ENCODE measurements around the gene KBTBD7. TPM values are rescaled to one million over a fixed set of nuclear protein-coding genes. Genes with fewer than 3 reads are reported as not detected.

The KBTBD7 gene
- total RNA-seq = 56.6 TPM

- DNase-seq = peak; percentile 96
Measured at GRCh38 chr13:41193919-41194824, at the start of gene KBTBD7. Gene KBTBD7, minus strand, starts transcription at chr13:41194569. Its CDS starts 312 bp downstream, at chr13:41194257.

GRCh38 chr13:41241626-41242025 is 47.3 kb upstream of the KBTBD7 start:
- DNase-seq = no peak

- DNase-seq = no peak
Measured at GRCh38 chr13:41236369-41236768, 42.0 kb upstream of the KBTBD7 start.

- no peak for DNase-seq
Measured at GRCh38 chr13:41232578-41233480, 38.5 kb upstream of the KBTBD7 start.

- DNase-seq = no peak
Measured at GRCh38 chr13:41231786-41232185, 37.4 kb upstream of the KBTBD7 start.

- no peak for DNase-seq
Measured at GRCh38 chr13:41231025-41231677, 36.8 kb upstream of the KBTBD7 start.

GRCh38 chr13:41229356-41229755 is 35.0 kb upstream of the KBTBD7 start:
- DNase-seq = no peak

GRCh38 chr13:41224113-41225110 is 30.0 kb upstream of the KBTBD7 start:
- no peak for DNase-seq

GRCh38 chr13:41222259-41222852 is 28.0 kb upstream of the KBTBD7 start:
- peak; percentile 4 for DNase-seq

GRCh38 chr13:41220401-41220800 is 26.0 kb upstream of the KBTBD7 start:
- no peak for DNase-seq

GRCh38 chr13:41216160-41216559 is 21.8 kb upstream of the KBTBD7 start:
- DNase-seq = no peak

GRCh38 chr13:41213919-41214318 is 19.6 kb upstream of the KBTBD7 start:
- no peak for DNase-seq

GRCh38 chr13:41213316-41213715 is 18.9 kb upstream of the KBTBD7 start:
- no peak for DNase-seq

GRCh38 chr13:41212881-41213280 is 18.5 kb upstream of the KBTBD7 start:
- DNase-seq = no peak

GRCh38 chr13:41211062-41211461 is 16.7 kb upstream of the KBTBD7 start:
- DNase-seq = no peak

- no peak for DNase-seq
Measured at GRCh38 chr13:41206467-41206866, 12.1 kb upstream of the KBTBD7 start.

GRCh38 chr13:41203810-41204209 is 9.4 kb upstream of the KBTBD7 start:
- DNase-seq = no peak

GRCh38 chr13:41200126-41200525 is 5.8 kb upstream of the KBTBD7 start:
- DNase-seq = no peak

- DNase-seq = no peak
Measured at GRCh38 chr13:41199526-41199925, 5.2 kb upstream of the KBTBD7 start.

- no peak for DNase-seq
Measured at GRCh38 chr13:41199079-41199478, 4.7 kb upstream of the KBTBD7 start.

- no peak for DNase-seq
Measured at GRCh38 chr13:41196620-41197019, 2.3 kb upstream of the KBTBD7 start.
